PFSK-1 (cell line): Measurements from ENCODE around the gene ITGAL.

ENCODE experiments used
- FOXP2 ChIP-seq: optimal IDR thresholded peaks from 2 replicates; pipeline ENCODE3; 2011; ENCODE audit warnings: borderline replicate concordance, control low read depth, inconsistent platforms; ENCODE audit not compliant: insufficient read depth; ENCODE audit errors: extremely low read length, extremely low read depth
- POLR2AphosphoS5 ChIP-seq: IDR thresholded peaks from 2 replicates; pipeline ENCODE4 v1.6.1; 2012; ENCODE audit warnings: low read depth, mild to moderate bottlenecking, control low read depth, low read length, moderate library complexity
- SIN3A ChIP-seq: IDR thresholded peaks from 2 replicates; pipeline ENCODE4 v1.6.1; 2012; ENCODE audit warnings: mild to moderate bottlenecking, low read length, moderate library complexity, borderline replicate concordance; ENCODE audit not compliant: insufficient read depth
- TAF1 ChIP-seq: IDR thresholded peaks from 2 replicates; pipeline ENCODE4 v1.6.1; 2012; ENCODE audit warnings: low read length, control low read depth, borderline replicate concordance; ENCODE audit not compliant: insufficient read depth
- TF ChIP-seq, protein P1 (sequence below), 2 experiments: IDR thresholded peaks; 2 replicates each; pipeline versions ENCODE4 v1.6.1 to v1.8.0; 2011 to 2012; ENCODE audit warnings: low read depth in 2 of 2, low read length in 2 of 2, control low read depth in 1 of 2, inconsistent platforms in 1 of 2, mild to moderate bottlenecking in 1 of 2, moderate library complexity in 1 of 2; ENCODE audit not compliant: insufficient read depth in 1 of 2

The ITGAL gene

DNA sequence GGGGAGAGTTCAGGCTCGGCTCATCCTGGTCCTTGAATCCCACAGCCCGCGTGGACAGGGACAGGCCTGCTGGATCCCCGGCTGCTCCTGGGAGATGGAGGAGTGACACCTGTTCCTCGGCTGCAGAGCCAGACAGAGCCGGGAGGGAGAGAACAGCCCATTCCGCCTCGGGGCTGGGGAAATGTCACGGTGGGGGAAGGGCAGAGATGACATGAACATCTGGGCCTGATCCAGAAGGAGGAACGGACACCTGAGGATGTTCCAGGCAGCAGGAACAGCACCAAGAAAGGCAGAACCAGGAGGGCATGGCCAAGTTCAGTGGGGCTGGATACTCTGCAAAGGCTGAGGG lies 83.6 kb downstream of the ITGAL start:
- TF ChIP-seq, protein P1, sequence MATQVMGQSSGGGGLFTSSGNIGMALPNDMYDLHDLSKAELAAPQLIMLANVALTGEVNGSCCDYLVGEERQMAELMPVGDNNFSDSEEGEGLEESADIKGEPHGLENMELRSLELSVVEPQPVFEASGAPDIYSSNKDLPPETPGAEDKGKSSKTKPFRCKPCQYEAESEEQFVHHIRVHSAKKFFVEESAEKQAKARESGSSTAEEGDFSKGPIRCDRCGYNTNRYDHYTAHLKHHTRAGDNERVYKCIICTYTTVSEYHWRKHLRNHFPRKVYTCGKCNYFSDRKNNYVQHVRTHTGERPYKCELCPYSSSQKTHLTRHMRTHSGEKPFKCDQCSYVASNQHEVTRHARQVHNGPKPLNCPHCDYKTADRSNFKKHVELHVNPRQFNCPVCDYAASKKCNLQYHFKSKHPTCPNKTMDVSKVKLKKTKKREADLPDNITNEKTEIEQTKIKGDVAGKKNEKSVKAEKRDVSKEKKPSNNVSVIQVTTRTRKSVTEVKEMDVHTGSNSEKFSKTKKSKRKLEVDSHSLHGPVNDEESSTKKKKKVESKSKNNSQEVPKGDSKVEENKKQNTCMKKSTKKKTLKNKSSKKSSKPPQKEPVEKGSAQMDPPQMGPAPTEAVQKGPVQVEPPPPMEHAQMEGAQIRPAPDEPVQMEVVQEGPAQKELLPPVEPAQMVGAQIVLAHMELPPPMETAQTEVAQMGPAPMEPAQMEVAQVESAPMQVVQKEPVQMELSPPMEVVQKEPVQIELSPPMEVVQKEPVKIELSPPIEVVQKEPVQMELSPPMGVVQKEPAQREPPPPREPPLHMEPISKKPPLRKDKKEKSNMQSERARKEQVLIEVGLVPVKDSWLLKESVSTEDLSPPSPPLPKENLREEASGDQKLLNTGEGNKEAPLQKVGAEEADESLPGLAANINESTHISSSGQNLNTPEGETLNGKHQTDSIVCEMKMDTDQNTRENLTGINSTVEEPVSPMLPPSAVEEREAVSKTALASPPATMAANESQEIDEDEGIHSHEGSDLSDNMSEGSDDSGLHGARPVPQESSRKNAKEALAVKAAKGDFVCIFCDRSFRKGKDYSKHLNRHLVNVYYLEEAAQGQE (IDR thresholded peaks at IDR 0.05; ENCODE audit: insufficient read depth in 1 of 2, low read depth in 2 of 2, low read length in 2 of 2), result no peak
- TF ChIP-seq TAF1, result no peak
- no peak for TF ChIP-seq SIN3A
- TF ChIP-seq POLR2AphosphoS5, result no peak
- TF ChIP-seq FOXP2, result no peak

DNA sequence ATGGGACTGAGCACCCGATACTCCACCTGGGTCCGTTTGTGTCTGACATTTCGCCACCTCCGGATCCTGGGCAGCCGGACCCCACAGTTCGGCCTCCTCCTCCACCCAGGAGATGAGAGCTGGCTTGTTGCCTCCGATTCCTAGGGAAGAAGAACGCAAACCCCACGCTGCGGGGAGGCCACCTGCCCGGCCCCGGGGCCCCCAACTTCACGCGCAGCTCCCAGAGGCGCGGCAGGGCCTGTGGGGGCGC lies 85.1 kb downstream of the ITGAL start:
- TF ChIP-seq FOXP2, result no peak
- TF ChIP-seq, protein P1 (IDR thresholded peaks at IDR 0.05; ENCODE audit: insufficient read depth in 1 of 2, low read depth in 2 of 2, low read length in 2 of 2), result no peak
- TF ChIP-seq SIN3A, result no peak
- TF ChIP-seq TAF1, result no peak
- TF ChIP-seq POLR2AphosphoS5, result no peak

DNA sequence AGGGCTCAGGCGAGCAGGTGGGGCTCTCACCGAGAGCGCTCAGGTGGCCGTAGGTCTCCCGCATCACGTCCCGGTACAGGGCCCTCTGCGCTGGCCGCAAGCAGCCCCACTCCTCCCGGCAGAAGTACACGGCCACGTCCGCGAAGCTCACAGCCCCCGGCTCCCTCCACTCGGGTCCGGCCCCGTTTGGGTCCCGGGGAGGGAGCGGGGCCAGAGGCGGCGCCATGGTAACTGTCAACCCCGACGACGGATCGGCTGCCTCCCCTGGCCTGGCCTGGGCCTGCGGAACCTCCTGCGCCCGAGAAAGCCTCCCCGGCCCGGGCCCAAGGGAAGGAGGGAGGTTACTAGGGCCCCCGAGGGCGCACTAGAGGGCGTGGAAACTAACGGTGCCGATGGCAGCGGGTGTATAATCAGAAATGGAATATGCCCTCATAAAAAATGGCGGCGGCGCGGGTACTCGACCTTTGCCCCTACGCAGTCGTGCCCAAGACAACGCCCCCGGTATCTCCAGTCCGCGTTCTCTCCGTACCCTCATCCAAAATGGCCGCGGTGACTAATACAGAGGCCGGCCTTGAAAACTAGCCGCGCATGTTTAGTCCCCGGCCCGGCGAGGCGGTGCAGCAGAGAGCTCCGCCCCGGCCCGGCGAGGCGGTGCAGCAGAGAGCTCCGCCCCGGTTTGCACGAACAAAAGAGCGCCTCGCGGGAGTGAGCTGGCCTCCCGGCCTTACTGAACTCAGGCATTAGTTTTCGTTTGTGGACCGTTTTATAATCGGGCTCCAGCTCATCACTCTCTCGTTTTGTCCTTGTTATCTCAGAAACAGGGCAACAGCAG lies 85.6 kb downstream of the ITGAL start, which contains the start of gene ZNF764:
TSS of gene ZNF764 (minus strand) at position 418 of the 832 bp plus-strand sequence. CDS start at position 226, 192 bp downstream.
- TF ChIP-seq SIN3A (no peak; the same call in 1 of the 2 replicates), POLR2AphosphoS5 (peak; percentile 75; the same call in 1 of the 2 replicates), TAF1 (0 out of 2 replicates have a peak, but pooled peaks have one; percentile 37), FOXP2 (no peak)
- TF ChIP-seq, protein P1 (IDR thresholded peaks at IDR 0.05; ENCODE audit: insufficient read depth in 1 of 2, low read depth in 2 of 2, low read length in 2 of 2), result no peak

DNA sequence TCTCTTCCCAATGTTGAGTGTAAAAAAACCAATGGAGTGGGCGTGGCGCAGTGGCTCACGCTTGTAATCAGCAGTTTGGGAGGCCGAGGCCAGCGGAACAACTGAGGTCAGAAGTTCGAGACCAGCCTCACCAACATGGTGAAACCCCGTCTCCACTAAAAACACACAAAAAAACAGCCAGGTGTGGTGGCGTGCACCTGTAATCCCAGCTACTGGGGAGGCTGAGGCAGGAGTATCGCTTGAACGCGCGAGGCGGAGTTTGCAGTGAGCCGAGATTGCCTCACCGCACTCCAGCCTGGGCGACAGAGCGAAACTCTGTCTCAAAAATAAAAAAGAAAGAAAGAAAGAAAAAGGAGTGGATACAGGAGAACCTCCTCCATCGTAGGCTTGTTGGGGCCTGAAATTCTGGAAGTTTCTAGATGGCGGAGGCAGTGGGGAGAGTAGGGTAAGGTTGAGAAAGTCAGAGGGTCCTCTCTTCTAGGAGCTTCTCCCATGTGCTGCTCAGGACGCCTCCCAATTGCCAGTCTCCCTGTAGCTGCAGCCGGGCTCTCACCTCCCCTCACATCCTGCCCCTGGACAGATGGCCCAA lies 86.3 kb downstream of the ITGAL start:
- TF ChIP-seq, protein P1 (IDR thresholded peaks at IDR 0.05; ENCODE audit: insufficient read depth in 1 of 2, low read depth in 2 of 2, low read length in 2 of 2), result no peak
- TF ChIP-seq SIN3A (no peak), FOXP2 (no peak), TAF1 (no peak), POLR2AphosphoS5 (no peak)

DNA sequence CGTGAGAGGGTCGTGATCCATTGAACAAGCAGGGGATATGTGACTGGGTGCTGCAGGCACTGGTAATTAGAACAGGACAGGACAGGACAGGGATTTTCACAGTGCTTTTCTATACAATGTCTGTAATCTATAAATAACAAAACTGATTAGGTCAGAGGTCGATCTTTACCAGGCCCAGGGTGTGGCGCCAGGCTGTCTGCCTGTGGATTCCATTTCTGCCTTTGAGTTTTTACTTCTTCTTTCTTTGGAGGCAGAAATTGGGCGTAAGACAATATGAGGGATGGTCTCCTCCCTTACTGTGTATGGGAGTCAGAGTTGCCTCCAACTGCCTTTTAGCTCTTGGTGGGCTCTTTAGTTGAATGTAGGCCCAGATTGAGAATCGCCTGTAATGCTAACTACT lies 87.1 kb downstream of the ITGAL start:
- TF ChIP-seq SIN3A, result no peak
- TF ChIP-seq POLR2AphosphoS5, result no peak
- TF ChIP-seq TAF1, result no peak
- TF ChIP-seq, protein P1 (IDR thresholded peaks at IDR 0.05; ENCODE audit: insufficient read depth in 1 of 2, low read depth in 2 of 2, low read length in 2 of 2), result no peak
- TF ChIP-seq FOXP2, result no peak
